ENCODE results near the gene SUGCT. TPM values are rescaled to one million over a fixed set of nuclear protein-coding genes. Genes with fewer than 3 reads are reported as not detected.
A peak's percentile ranks its signal among the peaks of the same experiment; 100 is the strongest.
"Not testable (repeated sequence)": the region's sequence is repeated elsewhere in the genome, so short reads cannot be mapped to it uniquely, and the experiment has no call there.

Gene SUGCT
- total RNA-seq, 2 donors from 2014 or later, result 0.66 to 0.80 TPM

DNA sequence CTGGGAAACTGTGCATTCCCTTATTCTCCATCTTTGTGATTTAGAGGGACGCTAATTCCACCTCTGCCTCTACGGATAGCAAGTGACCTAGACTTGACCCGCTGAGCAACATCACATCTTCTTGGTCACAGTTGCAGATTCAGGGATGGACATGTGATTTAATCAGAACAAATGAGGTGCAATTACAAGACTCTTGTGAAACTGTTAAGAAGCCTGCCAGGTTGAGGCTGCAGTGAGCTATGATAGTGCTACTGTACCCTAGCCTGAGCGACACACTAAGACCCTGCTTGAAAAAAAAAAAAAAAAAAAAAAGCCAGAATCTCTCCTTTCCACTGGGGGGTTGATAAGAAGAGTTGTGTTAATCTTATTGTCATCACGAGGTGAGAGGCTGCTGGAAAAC lies 14.8 kb upstream of the SUGCT start:
- H3K27me3 Mint-ChIP-seq, result no peaks in the 10 kb centered on the region
- no peaks in the 10 kb centered on the region for H3K4me1 Mint-ChIP-seq
- H3K4me3 Mint-ChIP-seq, result no peak overlapping the region
- no peak for ATAC-seq (replicated peaks)
- H3K36me3 Mint-ChIP-seq (ENCODE audit: low read depth), result no peaks in the 10 kb centered on the region
- H3K9me3 Mint-ChIP-seq, result no peaks in the 10 kb centered on the region
- no peak overlapping the region for H3K27ac Mint-ChIP-seq

DNA sequence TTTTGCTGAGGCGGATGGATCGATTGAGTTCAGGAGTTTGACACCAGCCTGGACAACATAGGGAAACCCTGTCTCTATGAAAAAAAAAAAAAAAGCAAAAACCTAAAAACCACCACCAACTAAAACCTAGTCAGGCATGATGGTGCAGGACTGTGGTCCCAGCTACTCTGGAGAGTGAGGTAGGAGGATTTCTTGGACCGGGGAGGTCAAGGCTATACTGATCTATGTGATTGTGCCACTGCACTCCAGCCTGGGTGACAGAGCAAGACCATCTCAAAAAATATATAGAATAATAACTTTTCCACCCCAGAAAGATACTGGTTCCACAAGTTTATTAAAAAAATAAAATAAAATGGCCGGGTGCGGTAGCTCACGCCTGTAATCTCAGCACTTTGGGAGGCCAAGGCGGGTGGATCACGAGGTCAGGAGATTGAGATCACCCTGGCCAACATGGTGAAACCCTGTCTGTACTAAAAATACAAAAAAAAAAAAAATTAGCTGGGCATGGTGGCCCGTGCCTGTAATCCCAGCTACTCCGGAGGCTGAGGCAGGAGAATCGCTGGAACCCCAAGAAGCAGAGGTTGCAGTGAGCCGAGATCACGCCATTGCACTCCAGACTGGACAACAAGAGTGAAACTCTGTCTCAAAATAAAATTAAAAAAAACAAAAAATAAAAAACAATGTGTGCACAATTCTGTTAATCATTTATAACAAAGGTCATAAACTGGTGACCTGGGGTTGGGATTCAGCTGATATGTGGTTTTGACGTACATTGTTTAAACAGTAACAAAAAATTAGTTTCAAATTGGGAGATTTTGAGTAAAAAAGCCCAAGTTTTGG lies 12.5 kb upstream of the SUGCT start:
- H3K27ac Mint-ChIP-seq; H3K4me3 Mint-ChIP-seq; H3K4me1 Mint-ChIP-seq; H3K9me3 Mint-ChIP-seq; H3K36me3 Mint-ChIP-seq (ENCODE audit: low read depth); ATAC-seq (replicated peaks); H3K27me3 Mint-ChIP-seq: not testable (repeated sequence)

DNA sequence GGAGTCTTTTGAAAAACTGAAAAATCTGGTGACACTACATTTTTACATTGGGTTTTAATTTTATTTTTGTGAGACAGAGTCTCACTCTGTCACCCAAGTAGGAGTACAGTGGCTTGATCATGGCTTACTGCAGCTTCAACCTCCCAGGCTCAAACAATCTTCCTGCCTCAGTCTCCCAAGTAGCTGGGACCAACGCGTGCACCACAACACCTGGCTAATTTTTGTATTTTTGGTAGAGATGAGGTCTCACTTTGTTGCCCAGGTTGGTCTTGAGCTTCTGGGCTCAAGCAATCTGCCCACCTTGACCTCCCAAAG lies 11.9 kb upstream of the SUGCT start:
- no peaks in the 10 kb centered on the region for H3K27me3 Mint-ChIP-seq
- H3K4me1 Mint-ChIP-seq, result no peaks in the 10 kb centered on the region
- H3K9me3 Mint-ChIP-seq, result no peaks in the 10 kb centered on the region
- H3K27ac Mint-ChIP-seq, result no peak overlapping the region
- H3K4me3 Mint-ChIP-seq, result no peak overlapping the region
- ATAC-seq (replicated peaks), result no peak
- H3K36me3 Mint-ChIP-seq (ENCODE audit: low read depth), result no peaks in the 10 kb centered on the region

DNA sequence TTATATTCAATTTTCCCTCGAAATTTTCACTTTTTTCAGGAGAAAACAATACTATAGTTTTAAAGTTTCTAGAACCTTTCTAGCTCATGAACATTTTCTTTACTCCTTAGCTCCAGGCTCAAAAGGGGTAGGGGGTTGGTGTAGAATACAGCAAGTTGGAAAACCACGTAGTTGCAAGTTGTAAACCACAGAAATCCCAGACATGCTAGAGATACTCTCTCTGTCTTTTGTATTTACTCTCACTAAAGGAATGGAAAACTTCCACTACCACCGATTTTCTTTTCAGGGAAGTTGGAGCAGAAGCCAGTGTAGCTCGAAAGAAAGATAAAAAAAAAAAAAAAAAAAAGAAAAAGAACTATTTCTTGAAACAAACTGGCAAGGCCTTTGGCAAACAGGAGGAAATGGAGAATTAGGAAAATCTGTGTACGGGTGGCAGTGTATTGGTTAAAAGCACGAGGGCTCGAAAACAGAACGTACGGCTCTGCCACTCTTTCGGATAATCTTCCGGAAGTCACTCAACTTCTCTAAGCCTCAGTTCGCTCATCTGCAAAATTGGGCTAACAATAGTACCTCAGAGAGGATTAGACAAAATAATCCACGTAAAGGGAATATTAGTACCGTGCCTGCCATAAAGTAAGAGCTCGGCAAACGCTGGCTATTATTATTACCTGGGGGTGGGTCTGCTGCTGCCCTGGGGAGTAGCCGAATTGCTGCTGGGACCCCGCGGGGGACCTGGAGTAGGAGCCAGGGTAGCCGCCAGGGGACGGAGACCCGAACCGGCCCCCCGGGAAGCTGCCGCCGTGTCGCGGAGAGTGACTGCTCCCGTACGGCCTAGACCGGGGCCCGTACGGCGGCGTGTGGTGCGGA lies 1.0 kb upstream of the SUGCT start:
- no peaks in the 10 kb centered on the region for H3K27me3 Mint-ChIP-seq
- no peaks in the 10 kb centered on the region for H3K9me3 Mint-ChIP-seq
- peaks cover 17% of the 10 kb centered on the region for H3K4me1 Mint-ChIP-seq
- peak; percentile 69 for ATAC-seq (replicated peaks)
- peaks cover 23% of the 10 kb centered on the region for H3K36me3 Mint-ChIP-seq (ENCODE audit: low read depth)
- peak overlapping the region; percentile 86 for H3K4me3 Mint-ChIP-seq
- peak overlapping the region; percentile 92 for H3K27ac Mint-ChIP-seq

GRCh38 chr7:40135317-40135610 lies 459 bp downstream of the SUGCT start:
- H3K36me3 Mint-ChIP-seq (ENCODE audit: low read depth), result peaks cover 20% of the 10 kb centered on the region
- peak overlapping the region; percentile 52 for H3K27ac Mint-ChIP-seq
- H3K9me3 Mint-ChIP-seq, result no peaks in the 10 kb centered on the region
- ATAC-seq (replicated peaks), result no peak
- H3K4me3 Mint-ChIP-seq, result peak overlapping the region; percentile 86
- no peaks in the 10 kb centered on the region for H3K27me3 Mint-ChIP-seq
- H3K4me1 Mint-ChIP-seq, result peaks cover 13% of the 10 kb centered on the region

DNA sequence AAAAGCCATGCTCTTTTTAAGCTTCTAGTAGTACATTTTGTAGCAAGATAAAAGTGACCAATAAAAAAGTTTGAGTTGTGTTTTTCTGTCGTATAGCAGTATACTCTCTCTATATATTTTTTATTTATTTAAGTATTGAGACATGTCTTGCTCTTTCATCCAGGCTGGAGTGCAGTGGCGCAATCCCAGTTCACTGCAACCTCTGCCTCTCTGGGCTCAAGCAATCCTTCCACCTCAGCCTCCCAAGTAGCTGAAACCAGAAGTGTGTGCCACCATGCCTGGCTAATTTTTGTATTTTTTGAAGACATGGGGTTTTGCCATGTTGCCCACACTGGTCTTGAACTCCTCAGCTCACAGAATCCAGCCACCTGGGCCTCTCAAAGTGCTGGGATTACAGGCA lies 2.8 kb downstream of the SUGCT start:
- Mint-ChIP-seq H3K9me3 (no peaks in the 10 kb centered on the region), H3K27ac (no peak overlapping the region), H3K4me3 (no peak overlapping the region), H3K36me3 (ENCODE audit: low read depth) (peaks cover 7% of the 10 kb centered on the region), H3K4me1 (peaks cover 5% of the 10 kb centered on the region), H3K27me3 (peaks cover 3% of the 10 kb centered on the region)
- ATAC-seq (replicated peaks), result no peak

- ATAC-seq (replicated peaks), result no peak
- no peaks in the 10 kb centered on the region for H3K9me3 Mint-ChIP-seq
- no peaks in the 10 kb centered on the region for H3K36me3 Mint-ChIP-seq (ENCODE audit: low read depth)
- H3K4me1 Mint-ChIP-seq, result no peaks in the 10 kb centered on the region
- H3K27me3 Mint-ChIP-seq, result peaks cover 7% of the 10 kb centered on the region
- H3K4me3 Mint-ChIP-seq, result no peak overlapping the region
- no peak overlapping the region for H3K27ac Mint-ChIP-seq
Measured at GRCh38 chr7:40138973-40139372, 4.2 kb downstream of the SUGCT start.

DNA sequence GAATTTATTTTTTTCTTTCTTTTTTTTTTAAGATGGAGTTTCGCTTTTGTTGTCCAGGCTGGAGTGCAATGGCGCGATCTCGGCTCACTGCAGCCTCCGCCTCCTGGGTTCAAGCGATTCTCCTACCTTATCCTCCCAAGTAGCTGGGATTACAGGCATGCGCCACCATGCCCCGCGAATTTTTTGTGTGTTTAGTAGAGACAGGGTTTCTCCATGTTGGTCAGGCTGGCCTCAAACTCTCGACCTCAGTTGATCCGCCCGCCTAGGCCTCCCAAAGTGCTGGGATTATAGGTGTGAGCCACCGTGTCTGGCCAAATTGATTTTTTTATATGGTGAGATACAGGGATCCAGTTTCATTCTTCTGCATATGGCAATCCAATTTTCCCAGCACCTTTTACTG lies 5.1 kb downstream of the SUGCT start:
- not testable (repeated sequence) for H3K36me3 Mint-ChIP-seq (ENCODE audit: low read depth); H3K27ac Mint-ChIP-seq; ATAC-seq (replicated peaks); H3K4me3 Mint-ChIP-seq; H3K4me1 Mint-ChIP-seq; H3K9me3 Mint-ChIP-seq; H3K27me3 Mint-ChIP-seq

DNA sequence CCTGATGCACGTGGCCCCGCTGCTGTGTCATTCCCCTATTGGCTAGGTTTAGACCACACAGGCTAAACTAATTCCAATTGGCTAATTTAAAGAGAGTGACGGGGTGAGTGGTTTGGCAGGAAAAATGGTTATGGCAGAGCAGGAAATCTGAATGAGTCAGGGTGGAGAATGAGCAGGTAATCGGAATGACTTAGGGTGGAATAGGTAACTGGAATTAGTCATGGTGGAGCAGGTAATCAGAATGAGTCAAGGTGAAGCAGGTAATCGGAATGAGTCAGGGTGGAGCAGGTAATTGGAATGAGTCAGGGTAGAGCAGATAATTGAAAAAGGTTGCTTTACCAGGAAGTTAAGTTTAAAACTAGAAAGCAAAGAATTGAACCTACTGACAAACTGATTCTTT lies 7.1 kb downstream of the SUGCT start:
- not testable (repeated sequence) for H3K4me1 Mint-ChIP-seq; H3K4me3 Mint-ChIP-seq; ATAC-seq (replicated peaks); H3K36me3 Mint-ChIP-seq (ENCODE audit: low read depth); H3K27ac Mint-ChIP-seq; H3K9me3 Mint-ChIP-seq
- H3K27me3 Mint-ChIP-seq, result peaks cover 11% of the 10 kb centered on the region

GRCh38 chr7:40145596-40146130 lies 10.9 kb downstream of the SUGCT start:
- H3K36me3 Mint-ChIP-seq (ENCODE audit: low read depth); H3K27ac Mint-ChIP-seq; H3K9me3 Mint-ChIP-seq; H3K4me1 Mint-ChIP-seq; H3K4me3 Mint-ChIP-seq; ATAC-seq (replicated peaks): not testable (repeated sequence)
- H3K27me3 Mint-ChIP-seq, result peaks cover 19% of the 10 kb centered on the region

- Mint-ChIP-seq H3K9me3 (no peaks in the 10 kb centered on the region), H3K27ac (no peak overlapping the region), H3K36me3 (ENCODE audit: low read depth) (no peaks in the 10 kb centered on the region), H3K27me3 (peaks cover 16% of the 10 kb centered on the region), H3K4me1 (no peaks in the 10 kb centered on the region), H3K4me3 (no peak overlapping the region)
- ATAC-seq (replicated peaks), result no peak
Measured at GRCh38 chr7:40147371-40148246, 12.8 kb downstream of the SUGCT start.

GRCh38 chr7:40148247-40148580 lies 13.4 kb downstream of the SUGCT start:
- not testable (repeated sequence) for ATAC-seq (replicated peaks); H3K9me3 Mint-ChIP-seq; H3K4me1 Mint-ChIP-seq; H3K36me3 Mint-ChIP-seq (ENCODE audit: low read depth); H3K4me3 Mint-ChIP-seq; H3K27ac Mint-ChIP-seq
- H3K27me3 Mint-ChIP-seq, result peaks cover 16% of the 10 kb centered on the region

DNA sequence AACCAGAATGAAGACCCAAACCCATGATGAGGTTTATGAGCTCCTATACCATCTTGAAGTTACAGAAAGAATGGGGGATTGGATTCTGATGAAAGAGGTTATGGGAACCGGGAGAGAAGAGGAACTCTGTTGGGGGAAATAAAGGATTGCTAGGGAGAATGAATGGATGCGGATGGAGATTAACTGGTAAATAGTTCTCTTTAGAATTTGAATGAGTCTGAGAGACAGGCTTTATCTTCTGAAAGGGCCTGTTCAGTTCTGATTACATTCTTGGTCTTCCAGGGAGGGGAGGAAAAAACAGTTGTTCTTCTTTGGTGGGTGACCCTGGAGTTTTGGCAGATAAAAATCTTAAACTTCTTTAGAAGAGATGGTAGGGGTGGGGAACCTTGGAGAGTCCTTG lies 13.9 kb downstream of the SUGCT start:
- no peak overlapping the region for H3K4me3 Mint-ChIP-seq
- H3K9me3 Mint-ChIP-seq, result no peaks in the 10 kb centered on the region
- H3K27ac Mint-ChIP-seq, result no peak overlapping the region
- H3K27me3 Mint-ChIP-seq, result peaks cover 13% of the 10 kb centered on the region
- no peaks in the 10 kb centered on the region for H3K36me3 Mint-ChIP-seq (ENCODE audit: low read depth)
- no peak for ATAC-seq (replicated peaks)
- no peaks in the 10 kb centered on the region for H3K4me1 Mint-ChIP-seq

DNA sequence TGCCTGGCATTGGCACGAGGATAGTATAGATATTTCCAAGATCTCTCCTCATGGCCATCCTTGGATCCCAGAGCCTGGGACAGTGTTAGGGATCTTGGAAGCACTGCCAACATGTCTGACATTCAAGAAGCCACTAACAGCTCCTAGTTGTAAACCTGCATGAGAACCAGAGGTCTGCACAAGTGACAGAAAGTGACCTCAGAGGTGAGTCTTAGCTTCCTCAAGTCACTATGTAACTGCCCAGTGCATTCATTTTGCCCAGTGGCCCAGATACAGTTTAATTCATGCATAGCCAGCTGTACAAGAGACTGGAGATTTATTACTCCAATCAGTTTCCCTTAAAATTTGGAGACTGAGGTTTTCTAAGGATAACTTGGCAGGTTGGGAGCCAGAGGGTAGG lies 16.7 kb downstream of the SUGCT start:
- Mint-ChIP-seq H3K4me1 (no peaks in the 10 kb centered on the region), H3K9me3 (no peaks in the 10 kb centered on the region), H3K27ac (no peak overlapping the region), H3K27me3 (peaks cover 12% of the 10 kb centered on the region), H3K4me3 (no peak overlapping the region), H3K36me3 (ENCODE audit: low read depth) (no peaks in the 10 kb centered on the region)
- ATAC-seq (replicated peaks), result no peak
